Vagina (tissue), 2 donors: Measurements from ENCODE around the gene TRAPPC1. TPM values are rescaled to one million over a fixed set of nuclear protein-coding genes. Genes with fewer than 3 reads are reported as not detected.
A peak's percentile ranks its signal among the peaks of the same experiment; 100 is the strongest.

Experiments
- DNase-seq, 2 donors: peaks; one replicate each; pipeline ENCODE4 v3.0.0-alpha.2; 2017; ENCODE audit errors: extremely low spot score in 2 of 2
- H3K27ac ChIP-seq: fragments of 200-600 bp; sonication (generic); one replicate; pipeline ENCODE4 v1.5.1; 2019
- H3K27me3 ChIP-seq: fragments of 200-600 bp; sonication (generic); one replicate; pipeline ENCODE4 v1.5.1; 2019
- H3K36me3 ChIP-seq, 2 donors: fragments of 200-600 bp; sonication (generic); one replicate each; pipeline ENCODE4 v1.5.1; 2017 to 2019
- H3K4me1 ChIP-seq: fragments of 200-600 bp; sonication (generic); one replicate; pipeline ENCODE4 v1.5.1; 2019
- H3K4me3 ChIP-seq, 2 donors: fragments of 200-600 bp; sonication (generic); 1 replicate in 1 of 2; 2 replicates in 1 of 2; pipeline ENCODE4 v1.5.1; 2016 to 2019
- H3K9me3 ChIP-seq: fragments of 200-600 bp; sonication (generic); one replicate; pipeline ENCODE4 v1.5.1; 2019
- POLR2A ChIP-seq, 2 donors: fragments of 450-650 bp; IDR thresholded peaks; one replicate each; pipeline ENCODE4 v1.6.1; 2017; ENCODE audit warnings: antibody characterized with exemption in 2 of 2, mild to moderate bottlenecking in 2 of 2, moderate library complexity in 2 of 2
- POLR2AphosphoS5 ChIP-seq, 2 donors: sonication (generic); formaldehyde crosslinking; IDR thresholded peaks; one replicate each; pipeline ENCODE4 v1.9.0; 2017; ENCODE audit warnings: antibody characterized with exemption in 2 of 2, mild to moderate bottlenecking in 2 of 2, low read depth in 1 of 2; ENCODE audit not compliant: insufficient read depth in 1 of 2
- intact Hi-C: fragments of 100-400 bp; cut with DNase I; formaldehyde crosslinking; loops from one replicate; pipeline ENCODE4 v1.15.1; 2023
- total RNA-seq: library from RNA; depleted of rRNA; stranded (reverse); fragments of >200 nt; gene quantifications from one replicate; pipeline ENCODE4 v1.2.3, GENCODE V29; 2016
- TF ChIP-seq, protein P1 (sequence below), 3 experiments: fragments of 450-650 bp in 2 of 3; fragments of 200-600 bp in 1 of 3; sonication (generic) in 1 of 3; IDR thresholded peaks; one replicate each; pipeline ENCODE4 v1.5.1; 2017 to 2019; ENCODE audit warnings: antibody characterized with exemption in 3 of 3, mild to moderate bottlenecking in 2 of 3, moderate library complexity in 2 of 3

The TRAPPC1 gene
- total RNA-seq, 1 donor from 2014 or later, result 74.4 TPM

DNA sequence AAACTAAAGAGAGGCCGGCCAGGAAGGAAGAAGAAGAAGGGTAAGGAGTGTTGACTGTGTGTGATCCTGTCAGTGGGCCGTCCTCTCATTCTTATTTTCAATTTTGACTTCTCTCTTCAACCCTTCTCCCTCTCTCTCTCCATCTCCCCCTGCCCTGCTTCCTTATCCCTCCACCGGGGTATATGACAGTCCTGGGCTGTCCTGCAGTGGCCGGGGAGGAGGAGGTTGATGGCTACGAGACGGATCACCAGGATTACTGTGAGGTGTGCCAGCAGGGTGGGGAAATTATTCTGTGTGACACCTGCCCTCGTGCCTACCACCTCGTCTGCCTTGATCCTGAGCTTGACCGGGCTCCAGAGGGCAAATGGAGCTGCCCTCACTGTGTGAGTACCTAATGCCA lies 37.5 kb downstream of the TRAPPC1 start:
- no peaks in the 10 kb centered on the region for H3K9me3 ChIP-seq
- DNase-seq, result no peak
- no peak overlapping the region for H3K4me3 ChIP-seq
- peaks cover 10% of the 10 kb centered on the region for H3K4me1 ChIP-seq
- peaks cover 0 to 81% of the 10 kb centered on the region in 2 donors for H3K36me3 ChIP-seq
- H3K27ac ChIP-seq, result no peak overlapping the region
- intact Hi-C loops, result no loop called here
- TF ChIP-seq POLR2A (IDR thresholded peaks at IDR 0.05) (no peak), POLR2AphosphoS5 (IDR thresholded peaks at IDR 0.05; ENCODE audit: insufficient read depth in 1 of 2, low read depth in 1 of 2) (no peak)
- TF ChIP-seq, protein P1, sequence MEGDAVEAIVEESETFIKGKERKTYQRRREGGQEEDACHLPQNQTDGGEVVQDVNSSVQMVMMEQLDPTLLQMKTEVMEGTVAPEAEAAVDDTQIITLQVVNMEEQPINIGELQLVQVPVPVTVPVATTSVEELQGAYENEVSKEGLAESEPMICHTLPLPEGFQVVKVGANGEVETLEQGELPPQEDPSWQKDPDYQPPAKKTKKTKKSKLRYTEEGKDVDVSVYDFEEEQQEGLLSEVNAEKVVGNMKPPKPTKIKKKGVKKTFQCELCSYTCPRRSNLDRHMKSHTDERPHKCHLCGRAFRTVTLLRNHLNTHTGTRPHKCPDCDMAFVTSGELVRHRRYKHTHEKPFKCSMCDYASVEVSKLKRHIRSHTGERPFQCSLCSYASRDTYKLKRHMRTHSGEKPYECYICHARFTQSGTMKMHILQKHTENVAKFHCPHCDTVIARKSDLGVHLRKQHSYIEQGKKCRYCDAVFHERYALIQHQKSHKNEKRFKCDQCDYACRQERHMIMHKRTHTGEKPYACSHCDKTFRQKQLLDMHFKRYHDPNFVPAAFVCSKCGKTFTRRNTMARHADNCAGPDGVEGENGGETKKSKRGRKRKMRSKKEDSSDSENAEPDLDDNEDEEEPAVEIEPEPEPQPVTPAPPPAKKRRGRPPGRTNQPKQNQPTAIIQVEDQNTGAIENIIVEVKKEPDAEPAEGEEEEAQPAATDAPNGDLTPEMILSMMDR (IDR thresholded peaks at IDR 0.05), result no peak
- H3K27me3 ChIP-seq, result no peaks in the 10 kb centered on the region

GRCh38 chr17:7893187-7893880 lies 38.4 kb downstream of the TRAPPC1 start:
- Histone ChIP-seq H3K27me3 (no peaks in the 10 kb centered on the region), H3K27ac (no peak overlapping the region), H3K36me3 (peaks cover 0 to 72% of the 10 kb centered on the region in 2 donors), H3K4me1 (peaks cover 19% of the 10 kb centered on the region), H3K4me3 (no peak overlapping the region), H3K9me3 (no peaks in the 10 kb centered on the region)
- intact Hi-C loops, result no loop called here
- peak in 1 of 2 donors; percentile 22 for DNase-seq
- TF ChIP-seq POLR2A (IDR thresholded peaks at IDR 0.05), result no peak
- TF ChIP-seq, protein P1 (IDR thresholded peaks at IDR 0.05), result no peak
- no peak for TF ChIP-seq POLR2AphosphoS5 (IDR thresholded peaks at IDR 0.05; ENCODE audit: insufficient read depth in 1 of 2, low read depth in 1 of 2)

- no peak for TF ChIP-seq POLR2A (IDR thresholded peaks at IDR 0.05)
- TF ChIP-seq POLR2AphosphoS5 (IDR thresholded peaks at IDR 0.05; ENCODE audit: insufficient read depth in 1 of 2, low read depth in 1 of 2), result peak; percentile 79 to 90
- TF ChIP-seq, protein P1 (IDR thresholded peaks at IDR 0.05), result peak in 2 of 3 experiments; percentile 22 to 48
- intact Hi-C loops, result loop anchor here (5.0 kb wide), 1 partner anchor 37 kb away; no protein-coding TSS in a partner anchor
- Histone ChIP-seq H3K27me3 (no peaks in the 10 kb centered on the region), H3K27ac (peak overlapping the region; percentile 98), H3K36me3 (peaks cover 0 to 36% of the 10 kb centered on the region in 2 donors), H3K4me1 (peaks cover 43% of the 10 kb centered on the region), H3K9me3 (no peaks in the 10 kb centered on the region), H3K4me3 (no peak overlapping the region)
- DNase-seq, result peak; percentile 94 to 96
Measured at GRCh38 chr17:7889166-7889955, 42.4 kb downstream of the TRAPPC1 start.

DNA sequence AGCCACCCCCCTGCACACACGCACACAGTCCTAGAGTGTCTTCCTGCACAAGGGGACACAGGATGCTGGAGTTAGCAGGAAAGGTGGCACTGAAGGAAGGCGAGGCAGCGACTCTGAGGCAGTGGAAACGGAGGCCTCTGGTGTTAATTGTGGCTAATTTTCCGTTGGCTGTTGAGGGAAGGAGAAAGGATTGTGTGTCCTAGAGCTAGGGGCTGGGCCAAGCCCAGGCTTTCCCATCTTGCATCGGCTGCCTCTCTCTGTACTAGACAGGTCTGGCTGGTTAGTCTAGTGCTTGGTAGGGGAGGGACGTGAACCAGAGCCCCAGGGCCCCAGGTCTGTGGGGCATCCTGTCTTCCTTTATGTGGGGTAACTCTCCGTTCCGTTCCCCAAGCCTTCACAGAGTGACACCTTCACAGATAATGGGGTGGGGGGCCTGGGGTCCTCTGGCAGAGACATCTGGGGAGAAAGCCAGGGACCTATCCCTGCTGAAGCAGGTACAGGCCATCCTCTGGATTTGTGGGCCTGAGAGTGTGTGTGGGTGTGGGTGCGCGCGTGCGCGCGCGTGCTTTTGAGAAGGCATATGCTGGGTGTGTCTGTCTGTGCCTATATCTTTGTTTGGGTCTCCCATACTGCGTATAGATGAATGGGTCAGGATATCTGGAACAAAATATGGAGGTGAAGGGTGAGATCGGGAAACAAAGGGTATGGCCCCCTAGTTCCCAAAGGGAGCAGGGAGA lies 43.4 kb downstream of the TRAPPC1 start, which contains the start of gene CHD3:
TSS of gene CHD3 (plus strand) at position 606 of the 737 bp plus-strand sequence. CDS start 212 bp downstream, outside the sequence.
- no peak for TF ChIP-seq POLR2A (IDR thresholded peaks at IDR 0.05)
- TF ChIP-seq, protein P1 (IDR thresholded peaks at IDR 0.05), result no peak
- TF ChIP-seq POLR2AphosphoS5 (IDR thresholded peaks at IDR 0.05; ENCODE audit: insufficient read depth in 1 of 2, low read depth in 1 of 2), result no peak
- peaks cover 43% of the 10 kb centered on the region for H3K4me1 ChIP-seq
- no peaks in the 10 kb centered on the region for H3K9me3 ChIP-seq
- no peaks in the 10 kb centered on the region for H3K27me3 ChIP-seq
- peaks cover 0 to 26% of the 10 kb centered on the region in 2 donors for H3K36me3 ChIP-seq
- H3K4me3 ChIP-seq, result peak within 1 kb of the TSS; percentile 56 to 86
- H3K27ac ChIP-seq, result peak within 1 kb of the TSS; percentile 98
- peak in 1 of 2 donors; percentile 92 for DNase-seq
- intact Hi-C loops, result loop anchor here (5.0 kb wide), 1 partner anchor 36 kb away; no protein-coding TSS in a partner anchor
